T-helper 9 cell (primary cell): ENCODE data around the gene ALG1.
A peak's percentile ranks its signal among the peaks of the same experiment; 100 is the strongest.
"Not testable (repeated sequence)": the region's sequence is repeated elsewhere in the genome, so short reads cannot be mapped to it uniquely, and the experiment has no call there.

ENCODE experiments used
- DNase-seq: peaks from one replicate; pipeline ENCODE4 v3.0.0-alpha.2; 2020
- total RNA-seq, 2 donors: gene quantifications; one replicate each; lab custom pipeline; 2026; lab: John Stamatoyannopoulos, UW

ALG1 gene
- total RNA-seq, result 10.9 to 33.4 reads per million in 2 donors

GRCh38 chr16:5071681-5072333, at the start of gene ALG1:
Gene ALG1, plus strand, starts transcription at chr16:5071843. Its CDS starts 7 bp downstream, at chr16:5071850.
- peak; percentile 86 for DNase-seq

GRCh38 chr16:5022521-5022920, 49.1 kb upstream of the ALG1 start:
- no peak for DNase-seq

DNA sequence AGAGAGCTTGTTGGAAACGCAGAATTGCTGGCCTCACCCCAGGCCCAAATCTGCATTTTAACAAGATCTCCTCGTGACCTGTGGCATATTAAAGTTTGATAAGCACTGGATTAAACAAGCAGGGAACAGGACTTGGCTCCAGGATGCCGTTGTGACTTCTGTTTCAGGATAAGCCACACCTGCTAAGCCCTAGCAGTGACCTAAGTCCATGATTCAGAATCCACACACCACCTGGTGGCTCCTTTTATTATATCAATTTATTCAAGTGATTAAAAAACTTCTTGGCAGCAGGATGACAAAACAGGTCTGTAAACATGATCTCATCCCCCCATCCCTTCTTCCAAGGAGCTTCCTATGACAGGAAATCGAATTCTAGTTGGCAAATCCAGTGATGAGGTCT, 47.0 kb upstream of the ALG1 start:
- DNase-seq, result no peak

GRCh38 chr16:5025171-5025632, 46.4 kb upstream of the ALG1 start:
- DNase-seq, result no peak

DNA sequence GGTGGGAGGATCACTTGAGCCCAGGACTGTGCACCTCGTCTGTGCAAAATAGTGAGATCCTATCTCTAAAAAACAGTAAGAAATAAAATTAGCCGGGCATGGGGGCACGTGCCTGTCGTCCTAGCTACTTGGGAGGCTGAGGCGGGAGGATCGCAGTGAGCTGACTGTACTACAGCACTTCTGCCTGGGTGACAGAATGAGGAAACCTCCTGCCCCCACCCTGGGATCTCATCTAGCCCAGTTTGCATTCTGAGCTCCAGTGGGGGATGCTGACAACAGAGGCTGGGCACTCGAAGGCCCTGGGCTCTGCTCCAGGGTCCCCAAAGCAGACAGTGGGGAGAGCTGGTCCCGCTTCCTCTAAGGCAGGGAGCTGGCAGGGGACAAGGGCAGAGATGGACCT, 45.0 kb upstream of the ALG1 start:
- DNase-seq, result no peak

- no peak for DNase-seq
Observed at GRCh38 chr16:5027086-5027485, 44.6 kb upstream of the ALG1 start.

DNA sequence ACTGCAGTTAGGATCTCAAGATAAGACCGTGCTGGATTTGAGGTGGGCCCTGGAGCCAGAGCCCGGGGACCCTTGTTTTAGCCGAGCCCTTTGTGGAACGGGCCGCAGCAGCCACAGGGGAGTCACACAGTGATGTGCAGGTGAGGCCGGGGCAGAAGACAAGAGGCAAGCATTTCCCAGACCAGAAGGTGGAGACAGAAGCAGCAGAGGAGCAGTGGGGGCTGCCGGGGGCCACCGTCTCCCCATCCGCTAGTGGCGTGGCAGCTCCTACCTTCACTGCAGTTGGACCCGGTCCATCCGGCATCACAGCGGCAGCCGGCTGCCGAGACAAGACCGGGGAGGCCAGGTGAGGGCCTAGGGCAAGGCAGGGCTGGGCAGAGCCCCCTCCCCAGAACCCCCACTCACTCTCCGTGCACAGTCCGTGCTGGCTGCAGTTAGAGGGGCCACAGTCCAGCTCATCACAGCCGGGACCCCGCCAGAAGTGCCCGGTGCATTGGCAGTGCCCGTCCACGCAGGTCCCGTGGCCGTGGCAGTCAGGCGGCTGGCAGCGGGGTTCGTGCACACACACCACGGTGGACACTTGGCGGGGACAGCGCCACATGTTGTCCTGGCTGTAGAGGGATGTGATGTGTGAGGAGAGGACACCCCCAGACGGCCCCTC, 43.9 kb upstream of the ALG1 start:
- no peak for DNase-seq

GRCh38 chr16:5028950-5029475, 42.6 kb upstream of the ALG1 start:
- DNase-seq, result no peak

DNA sequence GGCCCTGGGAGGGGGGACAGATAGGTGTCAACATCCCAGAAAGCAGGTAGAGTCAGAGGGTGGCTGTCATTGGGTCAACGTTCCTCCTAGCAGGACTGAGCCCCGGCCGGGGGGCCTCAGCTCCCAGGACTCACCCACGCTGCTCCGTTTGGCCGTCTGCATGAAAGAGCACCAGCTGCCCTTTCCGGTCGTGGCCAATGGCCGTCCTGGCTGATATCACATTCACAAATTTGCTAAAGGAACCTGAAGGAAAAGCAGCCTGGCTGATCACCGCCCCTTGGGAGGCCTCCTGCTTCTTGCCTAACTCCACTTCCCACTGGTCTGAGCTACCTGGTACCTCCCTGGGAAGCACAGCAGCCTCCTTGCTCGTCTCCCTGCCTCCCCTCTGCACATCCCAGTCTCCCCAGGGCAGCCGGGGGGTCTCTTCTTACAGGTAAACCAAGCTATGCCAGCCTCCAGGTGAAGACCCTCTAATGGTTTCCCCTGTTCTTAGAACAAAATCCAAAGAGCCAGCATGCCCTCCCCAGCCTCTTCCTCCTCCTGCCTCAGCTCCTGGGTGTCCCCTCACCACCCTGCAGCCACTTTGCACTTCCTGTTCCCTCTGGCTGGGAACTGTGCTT, 41.3 kb upstream of the ALG1 start:
- DNase-seq, result no peak

DNA sequence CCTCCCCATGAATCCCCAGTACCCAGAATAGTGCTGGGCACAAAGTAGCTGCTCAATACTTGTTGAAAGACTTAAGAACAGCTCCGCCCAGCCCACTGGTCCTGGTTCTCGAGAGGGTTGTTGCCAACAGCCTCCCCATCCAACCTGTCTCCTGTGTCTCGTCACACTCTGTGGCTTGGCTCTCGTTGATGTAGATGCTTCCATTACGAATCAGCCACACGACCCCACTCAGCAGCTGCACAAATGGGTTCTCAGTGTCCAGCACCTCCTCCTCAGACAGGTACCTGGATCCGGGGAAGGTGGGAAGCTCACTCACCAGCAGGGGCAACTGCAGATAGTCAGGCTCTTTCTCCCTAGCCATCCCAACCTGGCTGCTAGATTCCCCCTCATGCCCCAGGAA, 40.0 kb upstream of the ALG1 start:
- DNase-seq, result no peak

DNA sequence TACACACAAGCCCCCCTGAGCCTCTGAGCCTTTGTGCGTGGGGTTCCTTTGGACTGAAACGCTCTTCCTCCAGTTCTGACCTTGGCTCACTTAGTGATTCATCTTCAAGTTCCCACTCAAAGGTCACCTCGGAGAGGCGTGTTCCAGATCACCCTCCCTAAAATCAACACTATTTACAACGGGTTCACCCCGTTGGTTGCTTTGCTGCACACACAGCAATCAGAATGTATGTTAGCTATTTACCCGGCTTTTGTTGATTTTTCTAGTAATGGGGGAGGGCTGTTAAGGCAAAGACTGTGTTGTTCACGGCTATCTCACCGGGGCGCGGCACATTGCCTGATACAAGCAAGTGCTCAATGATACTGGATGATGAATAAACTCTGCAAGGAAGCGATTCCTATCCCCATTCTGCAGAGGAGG, 38.9 kb upstream of the ALG1 start:
- no peak for DNase-seq

- peak; percentile 78 for DNase-seq
Observed at GRCh38 chr16:5033256-5034166, 38.1 kb upstream of the ALG1 start, which contains the start of gene NAGPA. Gene NAGPA, minus strand, starts transcription at chr16:5033935. Its CDS starts 21 bp downstream, at chr16:5033914.

DNA sequence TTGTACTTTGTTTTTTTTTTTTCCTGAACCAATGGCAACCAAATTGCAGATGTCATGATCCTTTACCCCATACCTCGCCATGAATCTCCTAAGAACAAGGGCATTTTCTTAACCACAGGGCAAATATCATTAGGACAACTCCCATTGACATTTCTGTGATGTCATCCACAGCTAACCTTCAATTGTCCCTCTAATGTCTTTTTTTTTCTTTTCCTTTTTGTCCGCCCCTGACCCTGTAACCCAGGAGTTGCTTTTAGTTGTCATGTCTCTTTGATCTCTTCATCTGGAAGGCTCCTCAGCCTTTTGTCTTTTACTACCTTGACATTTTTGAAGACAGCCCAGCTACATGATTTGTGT, 37.5 kb upstream of the ALG1 start:
- no peak for DNase-seq

GRCh38 chr16:5035909-5036227, 35.8 kb upstream of the ALG1 start:
- DNase-seq, result no peak

DNA sequence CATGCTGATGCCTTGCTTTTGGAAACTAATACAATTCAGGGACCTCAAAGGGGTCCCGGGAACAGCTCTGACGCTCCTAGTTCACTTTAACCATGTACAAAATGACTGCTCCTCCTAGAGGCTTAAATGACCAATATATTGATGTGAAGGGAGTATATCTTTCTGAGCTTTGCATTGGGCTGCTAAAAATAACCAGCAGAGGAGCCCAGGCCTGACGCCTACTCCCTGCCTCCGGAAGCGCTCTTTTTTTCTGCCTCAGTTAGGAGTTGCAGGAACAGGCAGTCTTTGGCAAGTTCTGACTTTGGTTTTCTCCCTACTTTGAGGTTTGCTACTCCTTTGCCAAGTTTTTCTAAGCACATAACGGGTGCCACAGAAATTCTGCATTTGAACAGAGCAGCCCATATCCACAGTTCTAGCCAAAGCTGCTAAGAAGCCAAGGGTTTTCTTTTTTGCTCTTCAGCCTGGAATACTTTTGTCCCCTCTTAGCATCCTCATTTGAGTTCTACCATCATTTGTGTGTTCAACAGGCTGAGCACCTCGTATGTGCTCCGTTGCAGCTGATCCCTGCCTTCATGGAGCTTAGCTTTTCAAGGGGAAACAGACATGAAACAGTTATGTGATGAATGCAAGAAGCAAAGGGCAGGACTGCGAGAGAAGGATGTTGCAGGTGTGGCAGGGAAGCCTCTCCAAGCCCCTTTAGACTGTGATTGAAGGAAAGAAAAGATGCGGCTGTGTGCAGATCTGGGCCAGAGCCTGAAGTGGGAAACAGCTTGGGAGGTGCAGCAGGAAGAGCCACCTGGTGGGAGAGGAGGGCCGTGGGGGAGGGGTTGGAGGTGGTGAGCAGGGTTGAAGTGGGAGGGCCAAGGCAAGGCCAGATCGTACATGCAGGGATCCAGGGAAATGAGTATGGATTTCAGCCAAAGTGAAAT, 35.2 kb upstream of the ALG1 start:
- no peak for DNase-seq

DNA sequence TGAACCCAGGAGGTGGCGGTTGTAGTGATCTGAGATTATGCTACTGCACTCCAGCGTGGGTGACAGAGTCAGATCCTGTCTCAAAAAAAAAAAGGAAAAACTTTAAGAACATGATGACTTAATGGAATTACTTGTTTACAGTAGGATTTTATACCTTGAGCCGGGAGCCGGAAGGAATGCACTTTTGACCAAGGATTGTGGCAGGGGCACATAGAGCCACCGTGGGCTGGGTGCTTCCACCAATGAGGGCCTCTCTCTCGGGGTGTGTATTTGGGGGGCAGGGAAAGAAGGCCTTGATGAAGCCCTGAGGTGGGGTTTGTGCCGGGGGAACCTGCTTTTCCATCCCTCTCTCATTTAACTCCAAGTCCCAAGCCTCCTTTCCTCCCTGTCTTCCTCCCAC, 31.2 kb upstream of the ALG1 start:
- DNase-seq, result no peak

GRCh38 chr16:5041600-5042133, 30.0 kb upstream of the ALG1 start:
- DNase-seq, result no peak

- no peak for DNase-seq
Observed at GRCh38 chr16:5042574-5043171, 29.0 kb upstream of the ALG1 start.

DNA sequence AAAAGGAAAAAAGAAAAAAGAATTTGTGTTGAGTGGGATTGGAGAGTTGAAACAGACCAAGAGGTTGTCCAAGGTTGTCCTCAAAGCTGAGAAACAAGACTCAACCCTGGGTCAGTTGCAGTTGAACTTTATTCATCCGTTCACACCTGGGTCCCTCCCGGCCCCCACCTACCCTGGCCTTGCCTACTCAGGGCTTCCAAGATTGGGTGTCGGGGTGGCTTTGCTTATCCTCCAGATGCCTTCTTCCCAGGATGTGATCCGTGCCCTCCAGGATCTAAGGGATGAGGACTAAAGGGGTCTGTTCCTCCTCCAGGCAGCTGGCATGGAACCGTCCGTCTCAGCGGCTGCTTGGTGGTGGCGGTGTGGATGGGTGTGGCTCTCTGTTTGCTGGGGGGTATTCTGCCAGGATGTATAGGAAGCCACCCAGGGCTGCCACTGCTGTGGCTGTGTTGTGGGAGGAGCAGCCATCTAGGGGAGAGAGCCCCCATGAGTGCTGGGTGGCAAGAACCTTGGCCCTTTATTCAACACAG, 27.6 kb upstream of the ALG1 start:
- DNase-seq, result no peak

DNA sequence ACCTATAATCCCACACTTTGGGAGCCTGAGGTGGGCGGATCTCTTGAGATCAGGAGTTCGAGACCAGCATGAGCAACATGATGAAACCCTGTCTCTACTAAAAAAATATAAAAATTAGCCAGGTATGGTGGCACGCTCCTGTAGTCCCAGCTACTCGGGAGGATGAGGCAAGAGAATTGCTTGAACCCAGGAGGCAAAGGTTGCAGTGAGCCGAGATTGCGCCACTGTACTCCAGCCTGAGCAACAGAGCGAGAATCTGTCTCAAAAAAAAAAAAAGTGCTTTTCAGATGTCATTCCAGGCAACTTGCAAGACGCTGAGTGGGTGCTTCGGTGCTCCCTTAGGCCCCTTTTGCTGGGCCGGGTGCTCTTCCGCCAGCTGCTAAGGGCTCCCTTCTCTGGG, 27.1 kb upstream of the ALG1 start:
- not testable (repeated sequence) for DNase-seq
